HG02840 (cell line): ENCODE results near the gene MRPS16.

ENCODE experiments used
- ATAC-seq: cut with Tn5 transposase; IDR thresholded peaks from one replicate; pipeline ENCODE4 v1.9.1; 2021; ENCODE audit warnings: mild to moderate bottlenecking, moderate library complexity, moderate number of reproducible peaks; ENCODE audit not compliant: unreplicated experiment, low FRiP score

MRPS16 gene

DNA sequence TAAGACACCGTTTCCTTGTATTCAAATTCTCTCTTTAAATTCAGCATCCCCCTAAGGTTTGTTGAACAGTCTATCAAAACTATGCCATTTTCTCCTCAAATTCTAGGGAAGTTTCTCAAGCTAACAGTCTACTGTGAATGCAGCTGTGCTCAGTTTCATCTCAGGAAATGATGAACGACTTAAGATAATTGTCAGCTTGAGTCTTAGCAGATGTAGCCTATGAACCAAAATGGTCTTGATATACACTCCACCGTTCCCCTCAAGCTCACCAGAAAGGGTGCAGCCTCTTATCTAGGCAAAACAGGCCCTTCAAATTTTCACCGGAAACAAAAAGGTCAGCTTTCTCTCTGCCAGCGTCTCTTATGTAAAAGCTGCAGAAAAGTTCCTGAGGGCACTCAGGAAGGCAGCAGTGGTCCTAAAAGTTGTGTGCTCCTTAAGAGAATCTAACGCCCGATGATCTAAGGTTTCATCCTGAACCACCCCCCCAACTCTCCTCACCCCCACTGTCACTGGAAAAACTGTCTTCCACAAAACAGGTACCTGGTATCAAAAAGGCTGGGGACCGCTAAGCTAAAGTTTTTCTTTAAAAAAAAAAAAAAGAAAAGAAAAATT is 7.5 kb downstream of the MRPS16 start:
- no peak for ATAC-seq

DNA sequence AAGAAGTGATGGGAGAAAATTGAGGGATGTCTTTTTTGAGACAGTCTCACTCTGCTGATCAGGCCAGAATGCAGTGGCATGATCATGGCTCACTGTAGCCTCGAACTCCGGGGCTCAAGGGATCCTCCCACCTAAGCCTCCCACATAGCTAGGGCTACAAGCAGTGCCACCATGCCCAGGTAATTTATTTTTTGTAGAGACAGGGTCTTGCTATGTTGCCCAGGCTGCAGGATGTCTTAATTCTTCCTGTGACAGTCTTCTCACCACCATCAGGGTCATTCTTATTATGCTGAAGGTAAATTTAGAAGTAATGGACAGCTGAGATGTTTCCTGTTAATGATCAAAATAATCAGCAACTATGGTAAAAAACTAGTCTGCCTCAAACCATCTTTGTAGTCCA is 12.5 kb downstream of the MRPS16 start:
- ATAC-seq: no peak

DNA sequence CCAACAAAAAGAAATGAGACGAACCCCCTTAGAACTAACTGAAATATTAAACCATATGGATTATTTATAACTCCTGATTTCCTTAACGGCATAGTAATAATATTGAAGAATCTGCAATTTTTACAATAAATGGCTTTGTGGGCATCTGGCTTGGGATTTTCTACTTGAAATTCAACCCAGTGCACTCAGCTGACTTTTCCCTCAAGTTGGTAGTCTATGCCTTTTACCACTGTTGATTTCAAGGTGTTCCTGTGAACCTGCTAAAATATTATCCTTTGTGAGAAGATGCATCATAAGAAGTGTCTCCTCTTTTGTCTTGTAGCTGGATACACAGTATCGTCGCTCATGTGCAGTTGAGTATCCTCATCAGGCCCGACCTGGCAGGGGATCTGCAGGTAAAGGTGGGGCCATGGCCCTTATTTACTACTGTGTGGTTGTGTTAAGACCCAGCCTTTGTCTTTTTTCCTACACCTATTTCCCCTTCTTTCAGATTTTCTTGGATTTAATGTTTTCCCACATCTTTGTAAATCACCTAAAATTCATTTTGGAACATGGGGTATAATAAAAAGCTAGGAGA is 13.4 kb downstream of the MRPS16 start:
- ATAC-seq: no peak

DNA sequence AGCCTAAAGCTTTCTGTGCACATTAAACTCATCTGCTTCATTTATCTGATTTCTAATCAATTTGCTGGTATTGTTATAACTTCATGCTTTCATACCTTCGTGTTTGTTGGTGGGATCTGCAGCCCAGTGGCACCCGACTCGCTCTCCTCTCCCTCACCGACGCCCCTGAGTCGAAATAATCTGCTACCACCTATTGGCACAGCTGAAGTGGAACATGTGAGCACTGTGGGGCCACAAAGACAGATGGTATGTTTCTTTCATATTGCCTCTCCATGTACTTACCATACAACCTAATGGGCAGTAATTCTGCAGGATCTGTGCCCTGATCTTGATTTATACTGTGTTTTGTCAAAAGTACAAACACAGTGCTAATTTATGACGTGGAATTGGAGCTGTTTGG is 17.7 kb downstream of the MRPS16 start:
- ATAC-seq: no peak

DNA sequence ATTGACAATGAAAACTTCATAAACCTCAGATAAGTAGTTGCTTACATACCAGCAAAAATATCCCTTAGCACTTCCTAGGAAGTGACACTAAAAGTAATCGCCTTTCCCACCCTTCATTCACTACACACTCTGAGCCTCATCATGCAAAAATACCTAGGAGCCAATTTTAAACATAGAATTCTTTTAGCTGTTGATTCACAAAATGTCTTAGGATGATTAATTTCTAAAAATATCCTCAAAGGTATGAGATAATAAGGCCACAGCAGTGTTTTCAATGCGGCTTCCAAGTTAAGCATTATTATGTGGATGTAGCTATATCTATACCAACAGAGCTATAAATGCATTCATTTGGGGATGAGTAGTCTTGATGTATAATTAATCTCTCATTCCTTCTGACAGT is 18.6 kb downstream of the MRPS16 start:
- no peak for ATAC-seq

DNA sequence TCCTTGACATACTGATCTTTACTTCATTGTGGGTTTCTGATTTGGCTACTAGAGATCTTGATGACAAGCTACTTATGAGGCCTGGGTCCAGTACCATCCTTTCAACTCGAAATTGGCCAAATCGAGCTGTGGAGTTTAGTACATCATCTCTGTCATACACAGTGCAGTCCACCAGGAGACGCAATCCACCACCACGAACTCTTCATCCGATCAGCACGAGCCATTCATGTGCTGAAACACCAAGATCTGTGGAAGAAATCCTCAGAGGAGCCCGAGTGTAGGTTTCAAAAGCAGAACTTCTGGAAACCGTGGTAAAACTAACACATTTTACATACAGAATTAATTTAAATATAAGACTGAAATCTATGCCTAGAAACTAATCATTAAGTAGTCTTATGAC is 19.6 kb downstream of the MRPS16 start:
- no peak for ATAC-seq

DNA sequence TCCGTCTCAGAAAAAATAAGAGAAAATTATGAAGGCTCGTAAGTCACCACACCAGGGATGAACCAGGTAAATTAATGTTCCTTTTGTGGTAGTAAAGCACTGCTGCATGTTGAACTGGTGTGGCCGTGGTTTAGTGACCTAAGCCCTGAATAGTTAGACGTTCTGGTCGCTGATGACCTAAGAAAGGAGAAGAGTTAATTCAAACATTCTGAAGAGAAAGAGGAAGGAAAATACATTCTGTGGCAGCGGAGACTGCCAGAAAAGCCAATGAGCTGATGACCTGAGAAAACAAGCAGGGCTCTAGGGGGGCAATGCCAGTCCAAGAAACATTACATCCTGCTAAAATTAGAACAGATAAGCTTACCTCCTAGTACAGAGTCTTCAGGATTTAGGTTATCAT is 22.9 kb downstream of the MRPS16 start:
- ATAC-seq: no peak

DNA sequence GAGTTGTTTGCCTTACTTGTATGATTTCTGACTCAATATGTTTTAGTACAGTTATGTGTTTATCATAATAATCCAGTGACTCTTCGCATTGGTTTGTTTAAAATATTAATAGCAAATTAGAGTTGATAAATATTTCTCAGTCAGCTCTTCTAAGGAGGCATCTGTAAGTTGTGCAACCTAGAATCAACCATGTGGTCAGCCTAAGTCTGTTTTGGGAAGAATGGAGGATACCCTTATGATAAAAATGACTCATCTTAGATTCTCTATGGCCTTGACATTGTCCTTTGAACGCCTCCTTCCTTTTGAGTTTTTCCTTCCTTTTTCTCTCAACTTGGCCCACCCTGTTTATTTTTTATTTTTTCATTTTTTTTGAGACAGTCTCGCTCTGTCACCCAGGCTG is 24.2 kb downstream of the MRPS16 start:
- no peak for ATAC-seq

DNA sequence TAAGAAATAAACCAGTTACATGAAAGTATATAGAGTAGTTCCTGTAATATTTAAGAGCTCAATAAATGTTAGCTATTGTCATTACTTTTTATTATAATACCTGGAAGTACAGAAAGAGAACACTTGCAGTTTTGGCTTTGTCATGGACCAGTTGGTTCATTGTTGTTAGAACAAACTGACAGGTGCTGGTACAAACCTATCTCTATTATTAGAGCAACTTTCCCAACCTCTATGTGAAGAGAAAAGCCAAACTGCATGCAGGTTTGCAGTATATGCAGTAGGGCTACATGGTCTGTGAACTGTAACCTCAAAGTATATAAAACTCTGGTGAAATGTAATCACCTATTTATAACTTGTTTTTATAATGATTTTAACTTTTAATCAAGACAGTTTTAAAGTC is 25.8 kb downstream of the MRPS16 start:
- ATAC-seq: no peak

DNA sequence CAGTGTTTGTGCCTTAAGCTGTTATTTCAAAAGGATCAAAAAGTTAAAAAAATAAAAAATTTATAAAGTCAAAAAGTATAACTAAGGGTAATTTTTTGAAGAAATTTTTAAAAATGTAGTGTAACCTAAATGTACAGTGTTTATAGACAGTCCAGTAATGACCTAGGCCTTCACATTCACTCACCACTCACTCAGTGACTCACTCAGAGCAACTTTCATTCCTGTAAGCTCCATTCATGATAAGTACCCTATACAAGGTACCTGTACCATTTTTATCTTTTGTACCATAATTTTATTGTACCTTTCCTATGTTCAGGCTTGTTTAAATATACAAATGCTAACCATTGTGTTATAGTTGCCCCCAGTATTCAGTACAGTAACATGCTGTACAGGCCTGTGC is 26.9 kb downstream of the MRPS16 start:
- no peak for ATAC-seq

DNA sequence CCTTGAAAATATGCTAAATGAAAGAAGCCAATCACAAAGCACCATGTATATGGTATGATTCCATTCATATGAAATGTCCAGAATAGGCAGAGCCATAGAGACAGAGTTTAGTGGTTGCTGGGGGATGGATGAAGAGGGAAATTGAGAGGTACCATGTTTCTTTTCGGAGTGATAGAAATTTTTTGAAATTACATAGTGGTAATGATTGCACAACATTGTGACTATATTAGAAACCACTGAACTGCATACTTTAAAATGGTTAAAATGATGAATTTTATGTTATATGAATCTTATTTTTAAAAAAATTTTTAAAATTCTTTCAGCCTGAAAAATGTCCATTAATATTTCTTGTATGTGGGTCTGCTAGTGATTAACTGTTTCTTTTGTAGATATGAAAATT is 31.5 kb downstream of the MRPS16 start:
- ATAC-seq: no peak

DNA sequence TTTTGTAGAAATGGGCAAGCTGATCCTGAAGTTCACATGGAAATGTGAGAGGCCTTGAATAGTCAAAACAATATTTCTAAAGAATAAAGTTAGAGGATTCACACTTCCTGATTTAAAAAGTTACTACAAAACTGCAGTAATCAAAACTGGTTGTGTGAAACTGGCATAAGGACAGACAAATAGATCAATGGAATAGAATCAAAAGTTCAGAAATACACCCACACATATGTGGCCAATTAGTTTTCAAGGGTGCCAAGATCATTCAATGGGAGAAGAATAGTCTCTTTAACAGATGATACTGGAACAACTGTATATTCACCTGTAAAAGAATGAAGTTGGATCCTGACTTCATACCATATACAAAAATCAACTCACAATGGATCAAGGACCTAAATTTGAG is 33.1 kb downstream of the MRPS16 start:
- no peak for ATAC-seq

DNA sequence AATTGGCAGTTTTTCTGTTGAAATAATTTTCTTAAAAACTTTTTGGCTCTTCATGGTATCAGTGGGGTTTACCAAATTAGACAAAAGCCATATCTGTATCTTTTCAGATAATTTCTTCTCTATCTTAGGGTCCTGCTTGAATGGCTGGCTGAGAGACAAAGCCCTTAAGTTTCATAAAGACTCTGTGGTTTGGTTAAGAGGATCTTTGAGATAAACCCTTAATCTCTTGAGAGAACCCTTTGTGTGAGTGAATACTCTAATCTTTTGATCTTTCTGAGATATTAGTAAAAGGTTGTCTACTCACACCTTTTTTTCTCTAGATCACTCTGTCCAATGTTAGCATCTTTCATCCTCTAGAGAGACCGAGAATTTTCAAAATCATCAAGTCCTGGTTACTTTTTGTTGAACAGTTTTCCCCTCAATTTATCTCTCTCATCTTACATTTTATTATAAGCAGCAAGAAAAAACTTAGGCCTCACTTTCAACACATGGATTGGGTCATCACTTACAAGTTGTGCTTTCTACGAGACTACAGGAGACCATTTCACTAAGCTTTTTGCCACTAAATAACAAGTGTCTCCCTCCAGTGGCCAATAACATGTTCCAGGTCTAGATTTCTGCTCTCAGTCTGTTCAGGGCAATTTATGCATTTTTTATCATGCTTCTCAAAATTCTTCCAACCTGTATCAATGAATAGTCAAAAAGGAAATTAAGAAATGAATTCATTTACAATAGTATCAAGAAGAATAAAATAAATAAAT is 33.8 kb downstream of the MRPS16 start:
- no peak for ATAC-seq

DNA sequence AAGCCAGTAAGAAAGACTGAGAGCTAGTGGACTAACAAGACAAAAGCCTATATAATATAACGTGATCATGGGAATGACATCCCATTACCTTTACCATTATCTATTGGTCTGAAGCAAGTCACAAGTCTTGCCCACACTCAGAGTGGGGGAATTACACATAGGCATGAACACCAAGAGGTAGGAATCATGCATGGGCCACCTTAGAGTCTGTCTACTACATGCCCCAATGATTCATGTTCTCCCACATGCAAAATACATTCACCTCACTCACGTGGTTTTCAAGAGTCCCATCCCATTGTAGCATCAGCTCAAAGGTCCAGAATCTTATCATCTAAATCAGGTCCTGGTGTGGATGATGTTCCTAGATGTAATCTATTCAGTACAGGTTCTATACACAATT is 34.8 kb downstream of the MRPS16 start:
- ATAC-seq: no peak

DNA sequence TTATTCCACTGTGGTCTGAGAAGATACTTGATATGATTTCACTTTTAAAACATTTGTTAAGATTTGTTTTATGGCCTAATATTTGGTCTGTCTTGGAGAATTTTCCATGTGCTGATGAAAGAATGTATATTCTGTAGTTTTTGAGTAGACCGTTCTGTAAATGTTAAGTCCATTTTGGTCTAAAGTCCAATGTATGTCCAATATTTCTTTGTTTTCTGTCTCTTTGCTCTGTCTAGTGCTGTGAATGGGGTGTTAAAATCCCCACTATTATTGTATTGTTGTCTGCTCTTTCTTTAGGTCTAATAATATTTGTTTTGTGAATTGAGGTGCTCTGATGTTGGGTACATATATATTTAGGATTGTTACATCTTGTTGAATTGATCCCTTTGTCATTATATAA is 36.7 kb downstream of the MRPS16 start:
- ATAC-seq: no peak

DNA sequence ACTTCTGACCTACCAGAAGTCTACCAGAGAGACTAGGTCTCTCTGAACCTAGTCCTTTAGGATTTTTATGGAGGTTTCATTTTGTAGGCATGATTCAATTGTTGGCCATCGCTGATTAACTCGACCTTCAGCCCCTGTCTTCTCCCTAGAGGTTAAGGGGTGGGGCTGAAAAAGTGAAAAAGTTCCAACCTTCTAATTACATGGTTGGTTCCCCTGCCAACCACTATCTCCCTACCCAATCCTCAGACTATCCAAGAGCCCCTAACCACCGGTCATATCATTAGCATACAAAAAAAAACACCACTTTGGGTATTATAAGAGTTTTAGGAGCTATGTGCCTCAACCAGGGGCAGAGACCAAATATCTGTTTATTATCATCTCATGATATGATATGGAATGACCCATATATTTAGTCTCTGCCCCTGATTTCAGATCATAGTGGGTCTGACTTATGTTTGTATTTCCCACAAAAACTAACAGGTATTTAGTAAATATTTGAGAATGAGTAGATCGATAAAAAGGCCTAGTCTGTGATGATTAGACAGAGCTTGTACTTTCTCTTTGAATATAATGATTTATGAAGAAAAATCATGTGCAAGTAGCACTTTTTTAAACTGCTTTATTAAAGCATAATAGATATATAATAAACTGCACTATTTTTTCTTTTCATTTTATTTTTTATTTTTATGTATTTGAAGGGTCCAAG is 41.2 kb downstream of the MRPS16 start:
- ATAC-seq: no peak

DNA sequence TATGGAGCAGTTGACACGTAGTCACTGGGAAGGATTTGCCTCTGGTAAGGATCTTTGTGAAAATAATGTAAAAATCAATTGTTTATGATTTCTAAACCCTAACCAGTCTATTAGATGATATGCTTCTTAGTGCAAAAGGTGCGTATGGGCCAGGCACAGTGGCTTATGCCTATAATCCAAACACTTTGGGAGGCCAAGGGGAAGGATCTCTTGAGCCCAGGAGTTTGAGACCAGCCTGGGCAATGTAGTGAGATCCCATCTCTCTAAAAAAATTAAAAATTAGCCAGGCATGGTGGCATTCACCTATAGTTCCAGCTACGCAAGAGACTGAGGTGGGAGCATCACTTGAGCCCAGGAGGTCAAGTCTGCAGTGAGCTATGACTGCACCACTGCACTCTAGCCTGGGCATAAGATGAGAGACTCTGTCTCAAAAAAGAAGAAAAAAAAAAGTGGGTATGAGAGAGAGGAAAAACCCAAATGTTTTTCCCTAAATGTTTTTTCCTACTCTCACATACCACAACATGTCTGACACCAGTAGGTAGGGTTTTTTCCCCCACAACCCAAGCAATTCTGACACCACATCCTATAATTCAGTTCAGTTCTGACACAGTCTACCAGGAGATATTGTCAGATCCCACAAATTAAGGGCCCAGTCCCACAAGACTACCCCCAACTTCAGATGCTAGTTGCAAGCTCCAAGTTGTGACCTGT is 41.9 kb downstream of the MRPS16 start:
- no peak for ATAC-seq

DNA sequence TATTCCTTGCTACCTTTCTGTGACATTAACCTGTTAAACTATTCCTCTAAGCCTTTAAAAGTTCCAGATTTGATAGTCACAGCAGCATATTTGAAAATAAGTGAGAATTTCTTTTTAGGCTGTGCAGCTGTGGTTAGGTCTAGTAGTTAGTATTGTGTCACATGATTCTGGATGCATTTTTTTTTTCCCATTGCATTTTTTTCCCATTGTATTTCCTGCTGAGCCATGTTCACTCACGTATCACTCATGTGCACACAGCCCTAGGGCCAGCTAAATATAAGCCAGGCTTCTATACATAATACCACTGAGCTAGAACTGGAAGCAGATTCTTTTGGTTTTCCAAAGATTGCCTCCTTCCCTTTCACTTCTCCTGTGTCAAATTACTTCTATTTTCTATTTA is 42.7 kb downstream of the MRPS16 start:
- ATAC-seq: no peak

DNA sequence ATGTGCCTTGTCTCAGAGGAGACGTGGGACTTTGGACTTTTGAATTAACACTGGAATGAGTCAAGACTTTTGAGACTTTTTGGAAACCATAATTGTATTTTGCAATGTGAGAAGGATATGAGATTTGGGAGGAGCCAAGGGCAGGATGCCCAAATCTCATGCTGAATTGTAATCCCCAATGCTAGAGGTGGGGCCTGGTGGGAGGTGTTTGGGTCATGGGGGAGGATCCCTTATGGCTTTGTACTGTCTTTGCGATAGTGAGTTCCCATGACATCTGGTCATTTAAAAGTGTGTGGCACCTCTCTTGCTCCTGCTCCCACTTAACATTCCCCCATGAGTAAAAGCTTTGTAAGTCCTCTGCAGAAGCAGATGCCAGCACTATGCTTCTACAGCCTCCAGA is 44.6 kb downstream of the MRPS16 start:
- no peak for ATAC-seq

DNA sequence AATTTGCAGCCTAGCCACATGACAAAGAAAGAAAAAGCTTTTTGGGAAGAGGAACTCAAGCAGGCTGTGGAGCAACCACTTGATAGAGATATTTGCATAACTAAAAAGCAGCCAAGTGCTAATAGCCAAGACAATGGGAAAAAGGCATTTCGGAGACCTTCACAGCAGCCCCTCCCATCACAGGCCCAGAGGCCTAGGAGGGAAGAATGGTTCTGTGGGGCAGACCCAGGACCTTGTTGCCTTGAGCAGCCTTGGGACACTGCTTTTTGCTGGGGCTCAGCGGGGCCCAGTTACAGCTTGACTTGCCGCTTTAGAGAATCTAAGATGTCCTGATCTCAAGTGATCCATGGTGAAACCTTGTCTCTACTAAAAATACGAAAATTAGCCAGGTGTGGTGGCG is 46.1 kb downstream of the MRPS16 start:
- no peak for ATAC-seq

DNA sequence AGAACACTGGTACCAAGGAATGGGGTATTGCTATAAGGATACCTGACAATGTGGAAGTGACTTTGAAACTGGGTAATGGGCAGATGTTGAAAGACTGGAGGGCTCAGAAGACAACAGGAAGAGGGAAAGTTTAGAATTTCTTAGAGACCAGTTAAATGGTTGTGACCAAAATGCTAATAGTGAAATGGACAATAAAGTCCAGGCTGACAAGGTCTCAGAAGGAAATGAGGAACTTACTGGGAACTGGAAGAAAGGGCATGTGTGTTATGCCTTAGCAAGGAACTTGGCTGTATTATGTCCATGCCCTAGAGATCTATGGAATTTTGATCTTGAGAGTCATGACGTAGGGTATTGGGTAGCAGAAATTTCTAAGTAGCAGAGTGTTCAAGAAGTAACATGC is 46.6 kb downstream of the MRPS16 start:
- ATAC-seq: no peak
